NCI-H1092 treated with DMSO at 0.1 percent for 48 hours (cell line): ENCODE results near the gene HS6ST3.

Experiments used
- DNase-seq: peaks from one replicate; lab custom pipeline; 2025; lab: John Stamatoyannopoulos, UW

The HS6ST3 gene

DNA sequence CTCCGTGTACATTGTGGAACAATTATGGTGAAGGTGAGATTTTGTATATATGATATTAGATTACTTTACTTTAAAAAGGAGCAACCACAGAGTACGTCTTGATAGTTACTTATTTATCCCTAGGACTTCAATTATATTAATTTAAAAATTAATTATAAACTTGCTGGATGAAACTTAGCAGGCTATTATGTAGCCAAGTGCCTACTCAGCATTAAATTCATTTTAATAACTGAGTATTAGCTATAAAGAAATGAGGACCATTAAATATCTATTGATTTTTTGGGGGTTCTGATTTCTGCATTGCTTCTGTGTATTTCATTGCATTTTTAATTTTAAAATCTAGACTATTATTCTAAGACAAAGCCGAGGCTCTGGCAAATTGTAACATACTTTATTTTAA, 109.4 kb downstream of the HS6ST3 start:
- no peak for DNase-seq

DNA sequence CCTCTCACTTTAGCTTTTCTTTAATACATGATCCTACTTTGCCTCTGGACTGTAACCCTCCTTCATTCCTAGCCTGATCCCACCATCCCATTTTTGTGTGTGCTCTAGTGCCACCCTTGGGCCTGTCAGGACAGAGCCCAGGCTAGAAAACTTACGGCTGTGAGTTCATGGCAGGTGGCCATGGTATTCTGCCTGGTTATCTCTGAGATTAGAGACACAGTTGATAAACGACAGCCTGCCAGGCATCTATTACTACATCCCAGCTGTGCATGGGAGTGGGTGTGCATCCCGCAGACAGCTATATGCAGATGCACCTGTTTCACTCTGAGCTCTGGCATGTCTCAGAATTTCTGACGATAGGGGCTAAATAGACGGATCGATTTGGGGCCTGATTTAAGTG, 110.9 kb downstream of the HS6ST3 start:
- no peak for DNase-seq

GRCh38 chr13:96202315-96202714, 112.4 kb downstream of the HS6ST3 start:
- DNase-seq = no peak

DNA sequence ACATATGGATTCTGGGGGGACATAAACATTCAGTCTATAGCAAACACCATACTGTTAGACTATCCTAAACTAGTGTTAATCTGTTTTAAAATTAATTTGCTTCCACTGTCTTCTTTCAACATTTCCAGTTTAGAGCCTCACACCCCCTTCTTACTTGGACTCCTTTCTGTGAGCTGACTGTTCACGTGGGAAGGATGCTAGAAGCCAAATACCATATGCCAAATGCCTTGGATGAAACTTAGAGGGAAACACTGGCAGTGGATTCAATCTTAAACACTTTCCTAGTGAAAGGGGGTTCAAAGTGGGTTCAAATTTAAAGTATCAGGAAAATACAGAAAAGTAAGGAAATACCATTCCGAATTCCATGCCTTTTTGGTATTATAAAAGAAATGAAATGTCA, 113.6 kb downstream of the HS6ST3 start:
- no peak for DNase-seq

- no peak for DNase-seq
Measured at GRCh38 chr13:96214824-96215445, 125.0 kb downstream of the HS6ST3 start.

- no peak for DNase-seq
Measured at GRCh38 chr13:96216543-96216942, 126.6 kb downstream of the HS6ST3 start.

DNA sequence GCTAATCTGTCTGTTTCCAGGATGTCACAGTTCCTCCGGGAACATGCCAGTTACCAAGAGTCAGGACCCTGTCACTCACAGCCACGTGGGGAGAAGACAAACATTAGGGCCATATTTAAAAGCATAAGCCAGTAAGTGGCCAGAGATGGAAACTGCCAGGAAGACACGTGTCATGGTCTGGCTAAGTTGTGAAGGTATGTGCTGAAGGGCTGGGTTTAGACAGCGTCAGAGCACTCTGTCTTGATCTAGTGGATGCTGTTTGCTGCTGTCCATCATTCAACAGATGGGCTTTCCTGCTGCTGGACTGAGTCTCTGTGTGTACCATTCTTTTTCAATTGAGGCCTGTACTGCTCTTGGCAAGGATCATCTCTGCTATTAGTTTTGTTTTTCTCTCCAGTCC, 128.6 kb downstream of the HS6ST3 start:
- DNase-seq = no peak

DNA sequence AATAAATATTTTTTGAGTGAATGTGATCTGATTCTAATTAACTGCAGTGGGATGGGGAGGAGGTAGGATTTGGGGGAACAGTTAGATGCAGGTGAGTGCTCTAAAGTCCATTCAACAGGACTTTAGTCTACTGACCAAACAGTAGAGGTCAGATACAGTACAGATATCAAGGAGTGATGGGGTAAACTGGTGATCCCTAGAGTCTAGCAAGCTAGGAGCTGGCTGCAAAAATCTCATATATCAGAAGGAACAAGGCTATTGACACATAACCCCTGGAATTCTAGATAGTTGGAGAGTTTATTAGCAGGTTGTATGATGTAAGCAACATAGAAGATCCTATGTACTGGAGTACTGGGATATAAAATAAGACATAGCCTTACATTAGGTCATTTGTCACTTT, 131.6 kb downstream of the HS6ST3 start:
- DNase-seq = no peak

DNA sequence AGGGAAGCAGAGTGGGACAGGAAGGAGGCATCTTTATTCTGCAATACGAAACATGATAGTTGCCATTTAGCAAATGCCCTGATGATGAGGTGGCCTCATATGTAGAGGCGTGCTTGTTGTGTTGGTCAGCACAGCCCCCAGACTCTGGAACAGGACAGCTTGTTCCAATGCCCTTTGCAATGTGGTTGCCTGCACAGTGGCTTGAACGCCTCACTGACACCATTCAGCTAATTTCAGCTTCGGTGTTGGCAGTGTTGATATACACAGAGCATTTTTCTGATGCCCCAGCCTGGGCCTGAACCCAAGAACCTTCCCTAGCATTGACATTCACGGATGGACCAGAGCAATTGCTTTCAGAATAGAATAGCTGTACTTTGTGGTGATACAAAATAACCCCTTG, 133.3 kb downstream of the HS6ST3 start:
- no peak for DNase-seq

DNA sequence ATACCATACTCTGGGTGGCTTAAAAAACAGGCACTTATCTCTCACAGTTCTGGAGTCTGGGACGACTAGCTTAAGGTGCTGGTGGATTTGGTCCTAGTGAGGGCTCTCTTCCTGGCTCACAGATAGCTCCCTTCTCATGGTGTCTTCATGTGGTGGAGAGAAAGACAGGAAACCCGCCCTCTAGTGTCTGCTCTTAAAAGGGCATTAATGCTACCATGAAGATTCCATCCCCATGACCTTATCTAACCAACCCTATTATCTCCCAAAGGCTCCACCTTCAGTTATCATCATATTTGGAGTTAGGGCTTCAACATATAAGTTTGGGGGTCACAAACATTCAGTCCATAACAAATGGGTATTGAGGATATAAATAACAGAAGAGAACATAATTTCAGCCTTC, 139.4 kb downstream of the HS6ST3 start:
- peak; percentile 2 for DNase-seq

GRCh38 chr13:96238241-96238640, 148.3 kb downstream of the HS6ST3 start:
- no peak for DNase-seq

GRCh38 chr13:96238861-96239260, 149.0 kb downstream of the HS6ST3 start:
- no peak for DNase-seq

DNA sequence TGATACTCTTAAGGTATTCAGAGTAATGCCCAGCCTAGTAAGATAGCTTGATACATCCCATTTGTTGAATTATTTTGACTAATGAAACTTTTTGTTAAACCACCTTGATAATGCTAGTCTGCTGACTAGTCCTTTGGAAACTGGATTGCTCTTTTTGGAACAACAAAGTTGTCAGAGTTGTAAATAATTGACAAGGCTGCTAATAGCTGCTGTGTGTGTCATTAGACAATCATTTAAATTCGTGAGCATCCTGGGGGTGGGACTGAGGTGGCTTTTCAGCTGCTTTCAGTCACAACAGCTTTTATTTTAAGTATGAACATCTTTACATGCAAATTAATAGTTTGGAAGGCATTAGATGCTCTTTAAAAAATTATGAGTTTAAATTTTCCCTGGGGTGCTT, 153.5 kb downstream of the HS6ST3 start:
- no peak for DNase-seq

- no peak for DNase-seq
Measured at GRCh38 chr13:96248103-96248502, 158.2 kb downstream of the HS6ST3 start.

DNA sequence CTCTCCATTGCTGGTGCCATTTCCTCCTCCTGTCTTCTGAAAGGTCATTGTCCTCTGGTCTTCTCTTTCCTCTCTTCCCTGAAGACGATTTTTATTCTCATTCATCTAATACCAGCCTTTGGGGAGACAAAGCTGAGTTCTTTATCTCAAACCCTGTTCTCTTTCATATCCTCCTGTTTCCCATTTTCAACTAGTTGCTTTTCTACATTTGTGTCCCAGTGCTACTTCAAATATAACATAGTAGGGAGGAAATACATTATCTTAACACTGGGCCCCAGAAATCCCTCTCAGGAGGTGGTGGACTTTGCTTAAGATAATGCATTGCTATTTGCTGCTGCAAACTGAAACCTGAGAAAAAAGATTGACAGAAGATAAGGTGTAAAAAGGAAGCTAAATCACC, 159.1 kb downstream of the HS6ST3 start:
- DNase-seq = no peak

- no peak for DNase-seq
Measured at GRCh38 chr13:96252903-96253302, 163.0 kb downstream of the HS6ST3 start.

DNA sequence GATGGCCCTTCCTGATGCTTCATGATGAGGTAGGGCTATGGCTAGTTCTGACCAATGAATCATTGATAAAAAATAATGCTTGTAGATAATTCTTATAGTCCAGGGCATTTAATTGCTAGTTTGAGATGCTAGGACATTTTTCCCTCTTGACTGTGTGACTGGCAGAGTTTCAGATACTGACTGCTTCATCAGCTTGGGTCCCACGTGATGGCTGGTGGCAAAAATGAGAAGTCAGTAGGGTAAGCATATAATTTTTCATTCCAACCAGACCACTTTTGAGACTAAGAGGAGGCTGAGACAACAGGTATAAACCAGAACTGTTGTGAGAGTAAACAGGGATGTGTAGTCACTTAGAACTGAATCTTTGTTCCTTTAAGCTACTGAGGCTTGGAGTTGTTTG, 183.3 kb downstream of the HS6ST3 start:
- no peak for DNase-seq

- no peak for DNase-seq
Measured at GRCh38 chr13:96274046-96274445, 184.1 kb downstream of the HS6ST3 start.

DNA sequence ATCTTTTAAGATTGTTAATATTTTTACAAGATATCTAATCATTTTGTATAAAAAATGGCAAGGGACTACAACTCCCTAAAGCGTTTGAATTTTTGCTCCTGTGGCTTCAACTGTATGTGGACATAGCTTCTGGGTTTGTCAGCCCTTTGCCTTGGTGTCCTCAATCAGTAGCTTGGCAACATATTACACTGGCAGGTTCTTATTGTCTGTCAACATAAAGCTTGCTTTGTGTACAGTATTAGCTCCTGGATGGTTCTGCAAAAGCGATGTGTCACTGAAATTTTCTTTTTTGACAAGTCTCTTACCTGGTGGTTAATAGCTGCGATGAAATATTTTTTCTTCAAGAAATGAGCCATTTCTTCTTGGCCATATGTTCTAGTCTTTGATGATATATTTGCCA, 190.0 kb downstream of the HS6ST3 start:
- no peak for DNase-seq

GRCh38 chr13:96284971-96285370, 195.1 kb downstream of the HS6ST3 start:
- no peak for DNase-seq

- DNase-seq = no peak
Measured at GRCh38 chr13:96285729-96286128, 195.8 kb downstream of the HS6ST3 start.

- no peak for DNase-seq
Measured at GRCh38 chr13:96294930-96295881, 205.3 kb downstream of the HS6ST3 start.

- DNase-seq = no peak
Measured at GRCh38 chr13:96297360-96297759, 207.5 kb downstream of the HS6ST3 start.

GRCh38 chr13:96299235-96299634, 209.3 kb downstream of the HS6ST3 start:
- DNase-seq = no peak
